Neural progenitor cell (in vitro differentiated cells): ENCODE results near the gene ALOX15. TPM values are rescaled to one million over a fixed set of nuclear protein-coding genes. Genes with fewer than 3 reads are reported as not detected.
"Not testable (repeated sequence)": the region's sequence is repeated elsewhere in the genome, so short reads cannot be mapped to it uniquely, and the experiment has no call there.

ENCODE experiments used
- DNase-seq: peaks from one replicate; pipeline ENCODE4 v3.0.0-alpha.2; 2016; ENCODE audit warnings: low spot score
- H2AFZ ChIP-seq: fragments of 200-600 bp; sonication (generic); replicated peaks from 2 replicates; pipeline ENCODE4 v1.6.1; 2016; ENCODE audit warnings: antibody characterized with exemption
- H3F3A ChIP-seq: fragments of 200-600 bp; sonication (generic); 2 replicates; pipeline ENCODE4 v1.6.1; 2016; ENCODE audit warnings: antibody characterized with exemption, low read depth
- H3K27ac ChIP-seq: fragments of 200-600 bp; sonication (generic); 2 replicates; pipeline ENCODE4 v1.5.1; 2016; ENCODE audit warnings: mild to moderate bottlenecking
- H3K27me3 ChIP-seq: fragments of 200-600 bp; sonication (generic); 2 replicates; pipeline ENCODE4 v1.6.1; 2016; ENCODE audit warnings: mild to moderate bottlenecking, moderate library complexity
- H3K36me3 ChIP-seq: fragments of 200-600 bp; sonication (generic); 2 replicates; pipeline ENCODE4 v1.5.1; 2016
- H3K4me1 ChIP-seq: fragments of 200-600 bp; sonication (generic); 2 replicates; pipeline ENCODE4 v1.6.1; 2016; ENCODE audit warnings: mixed run types
- H3K4me2 ChIP-seq: fragments of 200-600 bp; sonication (generic); 2 replicates; pipeline ENCODE4 v1.6.1; 2016
- H3K4me3 ChIP-seq: fragments of 200-600 bp; sonication (generic); 2 replicates; pipeline ENCODE4 v1.5.1; 2016
- H3K79me2 ChIP-seq: fragments of 200-600 bp; sonication (generic); 2 replicates; pipeline ENCODE4 v1.6.1; 2016; ENCODE audit warnings: low read depth
- H3K9ac ChIP-seq: fragments of 200-600 bp; sonication (generic); 2 replicates; pipeline ENCODE4 v1.6.1; 2016
- H3K9me3 ChIP-seq: fragments of 200-600 bp; sonication (generic); 2 replicates; pipeline ENCODE4 v1.5.1; 2016; ENCODE audit warnings: low read depth
- H4K20me1 ChIP-seq: fragments of 200-600 bp; sonication (generic); 2 replicates; pipeline ENCODE4 v1.6.1; 2016; ENCODE audit warnings: low read depth
- H3K27ac Mint-ChIP-seq: 3 replicates; pipeline ENCODE4 v1.8.0; 2021; ENCODE audit warnings: mixed read lengths
- H3K27me3 Mint-ChIP-seq: 2 replicates; pipeline ENCODE4 v1.8.0; 2022; ENCODE audit warnings: low read depth, mild to moderate bottlenecking, inconsistent platforms, moderate library complexity, mixed read lengths; ENCODE audit not compliant: insufficient read depth
- H3K36me3 Mint-ChIP-seq: 3 replicates; pipeline ENCODE4 v1.8.0; 2021; ENCODE audit warnings: mixed read lengths
- H3K4me1 Mint-ChIP-seq: 3 replicates; pipeline ENCODE4 v1.8.0; 2021; ENCODE audit warnings: mixed read lengths
- H3K4me3 Mint-ChIP-seq: 3 replicates; pipeline ENCODE4 v1.8.0; 2021; ENCODE audit warnings: mild to moderate bottlenecking, moderate library complexity, mixed read lengths
- H3K9me3 Mint-ChIP-seq: 3 replicates; pipeline ENCODE4 v1.8.0; 2020; ENCODE audit warnings: mixed read lengths
- EZH2 ChIP-seq: fragments of 200-600 bp; sonication (generic); IDR thresholded peaks from 2 replicates; pipeline ENCODE4 v1.6.1; 2017; ENCODE audit warnings: antibody characterized with exemption, mild to moderate bottlenecking, moderate library complexity
- EZH2phosphoT487 ChIP-seq: fragments of 200-600 bp; sonication (generic); IDR thresholded peaks from 2 replicates; pipeline ENCODE4 v1.6.1; 2017; ENCODE audit warnings: antibody characterized with exemption
- total RNA-seq: library from RNA; depleted of rRNA; stranded (reverse); fragments of >200 nt; gene quantifications from 2 replicates; pipeline ENCODE4 v1.2.3, GENCODE V29; 2015; ENCODE audit warnings: low replicate concordance
- TF ChIP-seq, protein P1 (sequence below): fragments of 200-600 bp; sonication (generic); IDR thresholded peaks from 2 replicates; pipeline ENCODE4 v1.5.1; 2017; ENCODE audit warnings: antibody characterized with exemption, mild to moderate bottlenecking

The ALOX15 gene
- total RNA-seq, 1 donor from 2014 or later: not detected

DNA sequence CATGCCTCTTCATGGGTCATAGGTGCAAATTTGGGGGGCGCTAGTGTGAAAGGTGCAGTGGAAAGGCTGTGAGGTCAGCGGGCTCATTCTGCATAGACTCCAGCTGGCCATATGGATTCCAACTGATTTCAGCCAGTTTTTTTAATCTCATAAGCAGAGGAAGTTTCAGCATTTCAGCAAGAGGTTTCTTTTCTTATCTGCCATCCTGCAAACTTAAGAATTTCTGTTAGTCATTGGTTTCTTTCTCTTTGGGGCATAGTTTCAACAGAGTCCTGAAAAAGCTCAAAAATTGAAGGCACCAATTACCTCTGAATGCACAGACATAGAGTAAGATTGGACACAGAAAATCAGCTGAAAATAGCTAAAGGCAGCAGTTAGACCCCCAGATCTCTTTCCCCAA lies 16.2 kb upstream of the ALOX15 start:
- no peak overlapping the region for H3K4me3 ChIP-seq
- Mint-ChIP-seq H3K36me3 (no peaks in the 10 kb centered on the region), H3K27me3 (no peaks in the 10 kb centered on the region), H3K4me3 (no peak overlapping the region), H3K9me3 (no peaks in the 10 kb centered on the region), H3K27ac (no peak overlapping the region), H3K4me1 (peaks cover 3% of the 10 kb centered on the region)
- H3K79me2 ChIP-seq: no peaks in the 10 kb centered on the region
- H2AFZ ChIP-seq: no peak overlapping the region
- no peak for TF ChIP-seq EZH2phosphoT487
- TF ChIP-seq EZH2: no peak
- TF ChIP-seq, protein P1, sequence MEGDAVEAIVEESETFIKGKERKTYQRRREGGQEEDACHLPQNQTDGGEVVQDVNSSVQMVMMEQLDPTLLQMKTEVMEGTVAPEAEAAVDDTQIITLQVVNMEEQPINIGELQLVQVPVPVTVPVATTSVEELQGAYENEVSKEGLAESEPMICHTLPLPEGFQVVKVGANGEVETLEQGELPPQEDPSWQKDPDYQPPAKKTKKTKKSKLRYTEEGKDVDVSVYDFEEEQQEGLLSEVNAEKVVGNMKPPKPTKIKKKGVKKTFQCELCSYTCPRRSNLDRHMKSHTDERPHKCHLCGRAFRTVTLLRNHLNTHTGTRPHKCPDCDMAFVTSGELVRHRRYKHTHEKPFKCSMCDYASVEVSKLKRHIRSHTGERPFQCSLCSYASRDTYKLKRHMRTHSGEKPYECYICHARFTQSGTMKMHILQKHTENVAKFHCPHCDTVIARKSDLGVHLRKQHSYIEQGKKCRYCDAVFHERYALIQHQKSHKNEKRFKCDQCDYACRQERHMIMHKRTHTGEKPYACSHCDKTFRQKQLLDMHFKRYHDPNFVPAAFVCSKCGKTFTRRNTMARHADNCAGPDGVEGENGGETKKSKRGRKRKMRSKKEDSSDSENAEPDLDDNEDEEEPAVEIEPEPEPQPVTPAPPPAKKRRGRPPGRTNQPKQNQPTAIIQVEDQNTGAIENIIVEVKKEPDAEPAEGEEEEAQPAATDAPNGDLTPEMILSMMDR: no peak
- H3K9ac ChIP-seq: no peak overlapping the region
- no peaks in the 10 kb centered on the region for H3K27me3 ChIP-seq
- no peak for DNase-seq
- H3K27ac ChIP-seq: no peak overlapping the region
- no peak overlapping the region for H3K4me2 ChIP-seq
- no peaks in the 10 kb centered on the region for H3K9me3 ChIP-seq
- no peaks in the 10 kb centered on the region for H3K36me3 ChIP-seq
- no peaks in the 10 kb centered on the region for H3K4me1 ChIP-seq
- H3F3A ChIP-seq: no peaks in the 10 kb centered on the region
- no peaks in the 10 kb centered on the region for H4K20me1 ChIP-seq

DNA sequence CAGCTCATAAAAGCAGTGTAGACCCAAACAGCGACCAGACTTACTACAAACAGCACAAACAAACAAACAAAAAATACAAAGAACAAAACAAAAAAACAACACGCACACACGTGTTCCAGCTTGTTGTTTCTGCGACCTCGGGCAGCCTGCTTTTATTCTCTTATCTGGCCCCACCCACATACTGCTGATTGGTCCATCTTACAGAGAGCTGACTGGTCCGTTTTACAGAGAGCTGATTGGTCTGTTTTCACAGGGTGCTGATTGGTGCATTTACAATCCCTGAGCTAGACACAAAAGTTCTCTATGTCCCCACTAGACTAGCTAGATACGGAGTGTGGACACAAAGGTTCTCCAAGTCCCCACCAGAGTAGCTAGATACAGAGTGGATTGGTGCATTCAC lies 14.5 kb upstream of the ALOX15 start:
- H3K4me3 Mint-ChIP-seq, H3K9me3 ChIP-seq, H3K79me2 ChIP-seq, H3F3A ChIP-seq, H3K27me3 Mint-ChIP-seq, H3K4me2 ChIP-seq, H3K27ac ChIP-seq, DNase-seq, H3K4me1 ChIP-seq, H2AFZ ChIP-seq, H3K36me3 Mint-ChIP-seq, H3K36me3 ChIP-seq, H4K20me1 ChIP-seq, H3K4me3 ChIP-seq, H3K27me3 ChIP-seq, H3K9ac ChIP-seq, H3K4me1 Mint-ChIP-seq, H3K27ac Mint-ChIP-seq, H3K9me3 Mint-ChIP-seq: not testable (repeated sequence)

DNA sequence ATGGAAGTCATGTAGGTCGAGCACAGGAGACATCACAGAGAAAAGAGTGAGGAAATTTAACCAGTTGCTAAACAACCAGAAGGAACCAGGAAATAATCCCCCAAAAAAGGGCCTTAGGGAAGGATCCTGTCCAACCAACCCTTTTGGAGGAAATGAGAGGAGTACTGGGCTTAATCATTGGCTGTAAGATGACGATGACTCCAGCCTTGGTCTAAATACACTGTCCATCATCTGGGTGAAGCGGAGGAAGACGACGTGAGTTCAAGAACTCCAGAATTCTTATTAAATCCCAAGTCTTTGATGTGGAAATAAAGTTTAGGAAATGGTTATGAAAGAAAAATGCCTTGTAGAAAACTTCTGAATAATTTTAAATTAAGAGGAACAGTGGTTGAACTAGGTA lies 11.5 kb upstream of the ALOX15 start:
- peaks cover 3% of the 10 kb centered on the region for H3K4me1 Mint-ChIP-seq
- H3K4me2 ChIP-seq: no peak overlapping the region
- H2AFZ ChIP-seq: no peak overlapping the region
- H4K20me1 ChIP-seq: no peaks in the 10 kb centered on the region
- no peaks in the 10 kb centered on the region for H3K79me2 ChIP-seq
- H3K27me3 Mint-ChIP-seq: peaks cover 2% of the 10 kb centered on the region
- no peak overlapping the region for H3K27ac Mint-ChIP-seq
- no peak overlapping the region for H3K9ac ChIP-seq
- DNase-seq: no peak
- no peak overlapping the region for H3K27ac ChIP-seq
- TF ChIP-seq EZH2phosphoT487 (no peak), EZH2 (no peak)
- TF ChIP-seq, protein P1: no peak
- no peak overlapping the region for H3K4me3 ChIP-seq
- H3K4me3 Mint-ChIP-seq: no peak overlapping the region
- H3K4me1 ChIP-seq: no peaks in the 10 kb centered on the region
- no peaks in the 10 kb centered on the region for H3K36me3 ChIP-seq
- no peaks in the 10 kb centered on the region for H3K9me3 ChIP-seq
- H3K9me3 Mint-ChIP-seq: no peaks in the 10 kb centered on the region
- no peaks in the 10 kb centered on the region for H3K36me3 Mint-ChIP-seq
- H3K27me3 ChIP-seq: no peaks in the 10 kb centered on the region
- H3F3A ChIP-seq: no peaks in the 10 kb centered on the region

DNA sequence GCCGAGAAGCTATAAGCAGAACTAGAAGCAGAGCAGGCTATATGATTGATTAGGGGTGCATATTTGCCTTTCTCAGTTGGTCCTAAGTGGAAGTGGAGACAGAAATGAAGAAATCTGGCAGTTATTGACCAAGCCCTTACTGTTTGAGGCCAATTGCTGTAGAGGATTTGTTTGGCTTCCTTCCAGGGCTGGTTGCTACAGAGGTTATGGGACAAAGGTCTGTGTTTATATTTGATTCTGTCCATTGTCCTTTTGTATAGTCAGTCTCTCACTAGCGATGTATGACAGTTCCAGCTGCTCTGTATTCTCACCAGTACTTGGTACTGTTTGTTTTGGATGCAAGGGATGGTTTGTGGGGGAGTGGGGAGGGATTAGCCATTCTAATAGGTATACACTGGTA lies 7.3 kb upstream of the ALOX15 start:
- Histone ChIP-seq H3K79me2 (no peaks in the 10 kb centered on the region), H3K4me2 (no peak overlapping the region), H3K27ac (no peak overlapping the region), H3F3A (no peaks in the 10 kb centered on the region), H2AFZ (no peak overlapping the region), H3K27me3 (peaks cover 17% of the 10 kb centered on the region), H3K4me3 (no peak overlapping the region), H4K20me1 (no peaks in the 10 kb centered on the region), H3K36me3 (no peaks in the 10 kb centered on the region), H3K9me3 (no peaks in the 10 kb centered on the region), H3K4me1 (no peaks in the 10 kb centered on the region), H3K9ac (no peak overlapping the region)
- no peak for DNase-seq
- peaks cover under 1% of the 10 kb centered on the region for H3K4me1 Mint-ChIP-seq
- peaks cover 7% of the 10 kb centered on the region for H3K27me3 Mint-ChIP-seq
- TF ChIP-seq, protein P1: no peak
- TF ChIP-seq EZH2 (no peak), EZH2phosphoT487 (no peak)
- no peak overlapping the region for H3K4me3 Mint-ChIP-seq
- no peak overlapping the region for H3K27ac Mint-ChIP-seq
- H3K9me3 Mint-ChIP-seq: peaks cover 2% of the 10 kb centered on the region
- H3K36me3 Mint-ChIP-seq: no peaks in the 10 kb centered on the region
